Measurements from ENCODE around the gene EDN1. TPM values are rescaled to one million over a fixed set of nuclear protein-coding genes. Genes with fewer than 3 reads are reported as not detected.
A peak's percentile ranks its signal among the peaks of the same experiment; 100 is the strongest.

EDN1 gene
- 10 to 100 TPM in 1 of 2 donors, 1 to 10 TPM in 1; 2.7 to 25.4 TPM for total RNA-seq
- long read RNA-seq, partial matches to known transcripts: 0 of 2 reads
- long read RNA-seq, other reads (novel, unspliced or antisense): 0 of 2 reads

DNA sequence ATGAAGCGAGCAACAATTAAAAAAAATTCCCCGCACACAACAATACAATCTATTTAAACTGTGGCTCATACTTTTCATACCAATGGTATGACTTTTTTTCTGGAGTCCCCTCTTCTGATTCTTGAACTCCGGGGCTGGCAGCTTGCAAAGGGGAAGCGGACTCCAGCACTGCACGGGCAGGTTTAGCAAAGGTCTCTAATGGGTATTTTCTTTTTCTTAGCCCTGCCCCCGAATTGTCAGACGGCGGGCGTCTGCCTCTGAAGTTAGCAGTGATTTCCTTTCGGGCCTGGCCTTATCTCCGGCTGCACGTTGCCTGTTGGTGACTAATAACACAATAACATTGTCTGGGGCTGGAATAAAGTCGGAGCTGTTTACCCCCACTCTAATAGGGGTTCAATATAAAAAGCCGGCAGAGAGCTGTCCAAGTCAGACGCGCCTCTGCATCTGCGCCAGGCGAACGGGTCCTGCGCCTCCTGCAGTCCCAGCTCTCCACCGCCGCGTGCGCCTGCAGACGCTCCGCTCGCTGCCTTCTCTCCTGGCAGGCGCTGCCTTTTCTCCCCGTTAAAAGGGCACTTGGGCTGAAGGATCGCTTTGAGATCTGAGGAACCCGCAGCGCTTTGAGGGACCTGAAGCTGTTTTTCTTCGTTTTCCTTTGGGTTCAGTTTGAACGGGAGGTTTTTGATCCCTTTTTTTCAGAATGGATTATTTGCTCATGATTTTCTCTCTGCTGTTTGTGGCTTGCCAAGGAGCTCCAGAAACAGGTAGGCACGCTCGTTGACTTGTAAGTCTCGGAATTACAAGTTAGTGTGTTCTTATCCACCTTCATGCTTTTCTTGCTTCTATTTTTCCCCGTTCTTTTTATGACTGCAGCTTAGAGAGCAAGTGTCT is at the start of gene EDN1:
Gene EDN1, plus strand, starts transcription at position 429 of the 888 bp plus-strand sequence. Its CDS starts 269 bp downstream, at position 698.
- DNase-seq: peak; percentile 83
- ATAC-seq: peak; percentile 89 to 92
- intact Hi-C loops (cut with DNase I): loop anchor here (2.0 to 10.0 kb wide), 4 partner anchors 313 to 705 kb away; no protein-coding TSS in a partner anchor

DNA sequence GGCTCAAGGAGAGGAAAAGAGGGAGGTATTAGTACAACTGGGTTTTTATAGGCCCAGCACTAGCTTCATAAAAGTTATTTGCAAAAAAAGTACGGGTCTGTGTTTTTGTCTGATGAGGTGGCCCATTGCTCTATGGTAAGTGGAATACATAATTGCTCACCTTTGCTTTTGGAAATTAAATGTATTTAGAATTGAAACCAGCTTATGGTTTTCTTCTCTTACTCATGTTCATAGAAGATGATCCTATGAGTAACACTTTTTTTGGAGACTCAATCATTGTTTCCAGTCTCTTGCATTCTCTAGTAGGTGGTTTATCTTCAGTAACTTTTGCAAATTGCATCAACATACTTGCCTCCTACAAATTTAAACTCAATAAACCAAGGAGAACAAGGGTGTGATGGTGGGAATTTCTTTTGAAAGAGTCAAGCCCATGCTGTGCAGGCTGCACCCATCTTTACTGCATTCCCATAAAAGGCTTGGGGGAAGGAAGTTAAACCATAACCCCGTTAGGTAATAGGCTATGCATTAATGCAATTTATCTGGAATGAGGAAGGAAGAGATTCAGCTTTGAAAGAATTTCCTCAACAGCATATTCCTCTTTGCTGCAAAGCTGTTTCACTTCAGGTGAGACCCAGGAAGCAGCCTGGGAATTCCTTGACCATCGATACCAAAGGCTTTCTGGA is 48.5 kb upstream of the EDN1 start:
- peak in 1 of 2 donors; percentile 31 for ATAC-seq
- intact Hi-C loops (cut with DNase I): no loop called here
- DNase-seq: no peak

DNA sequence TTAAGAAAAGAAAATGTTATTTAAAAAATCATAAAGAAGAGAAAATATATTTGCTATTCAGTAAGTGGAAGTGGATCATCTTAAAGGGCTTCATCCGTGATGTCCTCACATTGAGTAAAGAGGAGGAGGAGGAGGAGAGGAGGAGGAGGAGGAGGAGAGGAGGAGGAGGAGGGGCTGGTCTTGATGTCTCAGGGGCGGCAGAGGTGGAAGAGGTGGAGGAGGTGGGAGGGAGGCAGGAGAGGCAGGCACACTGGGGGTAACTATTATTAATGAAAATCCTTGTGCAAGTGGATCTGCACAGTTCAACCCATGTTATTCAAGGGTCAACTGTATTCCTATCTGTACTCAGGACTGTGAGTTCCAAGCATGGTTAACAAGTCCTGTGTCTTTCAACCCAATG is 47.0 kb upstream of the EDN1 start:
- intact Hi-C loops (cut with DNase I): no loop called here
- no peak for ATAC-seq
- DNase-seq: no peak

DNA sequence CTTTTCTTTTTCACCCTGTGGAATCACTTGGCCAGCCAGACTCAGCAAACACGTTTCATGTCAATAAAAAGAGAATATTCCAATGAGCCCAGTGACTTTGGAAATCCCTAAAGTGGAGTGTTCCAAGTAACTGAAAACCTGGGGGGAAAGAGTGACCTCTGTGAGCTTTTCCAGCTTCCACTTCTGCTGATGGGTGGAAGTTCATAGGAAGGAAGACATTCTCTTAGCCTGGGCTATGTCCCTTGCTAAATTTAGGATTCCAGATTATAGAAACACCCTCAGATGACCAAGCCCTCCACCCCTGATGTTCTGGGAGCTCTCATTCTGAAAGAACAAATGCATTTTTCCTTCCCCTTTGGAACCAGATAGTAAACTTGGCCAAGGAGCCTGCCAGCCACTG is 44.8 kb upstream of the EDN1 start:
- intact Hi-C loops (cut with DNase I): no loop called here
- DNase-seq (no peak), ATAC-seq (no peak)

DNA sequence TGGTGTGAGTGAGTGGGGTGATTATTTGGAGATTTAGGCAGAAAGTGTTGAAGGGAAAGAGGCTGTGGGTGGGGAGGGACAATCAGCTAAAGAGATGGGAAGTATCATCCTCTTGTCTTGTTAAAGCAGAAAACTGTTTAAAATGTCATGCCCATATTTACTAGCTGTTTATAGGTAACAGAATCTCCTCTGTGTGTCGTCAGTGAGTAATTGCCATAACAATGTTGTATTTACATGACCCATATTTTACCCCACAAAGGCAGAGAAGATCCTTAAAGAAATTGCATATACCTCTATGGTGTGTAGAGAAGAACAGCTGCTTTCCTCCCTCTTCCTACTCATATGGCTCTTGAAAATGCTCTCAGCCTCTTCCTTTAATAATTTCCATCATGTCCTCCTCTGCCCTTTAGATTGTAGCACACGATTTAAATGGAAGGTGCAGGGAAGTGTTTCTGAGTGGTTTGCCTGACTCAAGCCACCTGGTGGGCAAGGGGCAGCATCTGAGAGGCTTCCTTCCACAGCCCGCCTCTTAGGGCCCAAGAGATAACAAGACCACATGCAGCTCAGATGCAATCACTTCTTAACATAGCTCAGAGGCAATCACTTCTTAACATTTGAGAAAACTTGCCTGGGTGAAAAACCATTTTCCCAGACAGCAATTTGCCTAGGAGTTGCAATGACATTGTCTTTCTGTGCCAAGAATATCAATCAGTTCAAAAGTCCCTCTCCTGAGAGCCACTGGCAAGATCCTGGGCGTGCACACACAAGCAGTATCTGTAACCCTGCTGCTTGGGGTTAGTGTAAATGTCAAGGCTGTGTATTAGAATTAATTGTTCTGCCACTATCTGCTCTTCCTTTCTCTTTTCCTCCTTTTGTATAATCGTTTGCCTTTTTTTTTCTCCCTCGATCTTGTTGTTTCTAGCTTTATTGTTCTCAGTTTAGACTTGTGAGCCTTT is 44.1 kb upstream of the EDN1 start:
- intact Hi-C loops (cut with DNase I): no loop called here
- DNase-seq (no peak), ATAC-seq (peak in 1 of 2 donors; percentile 54)

DNA sequence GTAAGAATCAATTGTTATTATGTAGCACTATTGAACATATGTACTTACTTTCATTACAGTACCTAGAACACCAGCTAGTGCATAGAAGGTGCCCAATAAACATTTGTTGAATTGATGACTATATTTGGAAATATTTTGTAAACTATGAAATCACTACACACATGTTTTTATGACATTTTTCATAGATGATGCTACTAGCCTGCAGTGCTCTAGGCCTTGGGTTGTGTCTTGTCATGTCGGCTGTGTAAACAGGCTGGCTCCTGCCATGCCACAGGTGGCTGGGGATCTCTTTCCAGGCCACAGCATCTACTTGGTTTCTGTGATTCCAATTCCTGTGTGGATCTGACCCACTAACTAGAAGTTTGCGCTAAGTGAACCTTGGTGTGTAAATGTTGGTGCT is 43.3 kb upstream of the EDN1 start:
- intact Hi-C loops (cut with DNase I): no loop called here
- DNase-seq (no peak), ATAC-seq (no peak)

DNA sequence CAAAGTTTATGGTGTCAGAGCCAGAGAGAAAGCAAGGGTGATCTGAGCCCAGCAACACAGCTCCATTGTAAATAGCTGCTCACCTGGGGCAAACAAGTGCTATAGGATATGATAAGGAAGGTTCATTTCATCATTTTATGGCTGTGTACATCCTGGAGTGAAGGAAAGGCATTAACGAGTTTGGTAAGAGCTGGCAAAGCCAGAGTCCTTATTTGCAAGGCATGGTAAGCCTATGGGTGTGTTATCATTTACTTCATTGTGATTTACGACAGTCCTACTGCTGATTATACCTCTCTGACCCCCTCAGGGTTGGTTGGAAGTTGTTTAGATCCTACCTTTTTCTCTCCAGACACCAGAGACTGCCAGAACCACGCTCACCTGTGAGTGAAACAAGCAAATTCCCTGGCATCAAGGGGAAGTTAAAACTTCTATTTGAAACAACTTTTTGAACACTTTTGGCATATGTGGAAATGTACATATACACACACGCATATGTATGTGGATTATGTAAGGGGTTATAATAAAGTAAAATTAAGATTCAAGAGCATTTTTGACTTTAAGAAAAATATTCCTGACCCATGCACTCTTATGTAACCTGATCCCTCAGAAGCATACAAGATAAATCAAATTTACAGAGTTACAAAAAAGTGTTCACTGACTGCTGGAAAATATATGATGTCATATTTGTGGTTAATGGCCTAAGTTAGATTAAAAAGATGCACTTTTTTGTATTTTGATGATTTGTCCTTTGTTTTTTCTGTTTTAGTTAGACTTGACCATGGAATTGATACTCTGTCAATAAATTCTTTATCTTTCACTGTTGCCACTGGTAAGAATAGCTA is 40.4 kb upstream of the EDN1 start:
- intact Hi-C loops (cut with DNase I): no loop called here
- ATAC-seq (no peak), DNase-seq (no peak)

DNA sequence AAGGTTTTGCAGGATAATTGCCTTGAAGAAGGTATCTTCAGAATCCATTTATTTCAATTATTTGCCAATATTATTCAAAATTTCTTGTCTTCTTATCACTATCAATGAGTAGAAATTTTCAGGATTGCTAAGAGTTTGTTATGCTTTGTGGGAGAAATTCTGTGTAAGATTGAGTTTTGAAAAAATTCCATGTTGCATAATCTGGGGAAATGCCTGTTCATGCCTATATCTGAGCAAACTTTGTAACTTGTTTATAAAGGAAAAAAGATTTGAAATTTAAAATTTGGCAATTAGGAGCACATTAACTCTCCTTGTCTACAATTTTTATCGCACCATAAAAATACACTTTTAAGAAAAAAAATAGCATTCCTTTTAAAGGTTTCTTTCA is 39.8 kb upstream of the EDN1 start:
- ATAC-seq (no peak), DNase-seq (no peak)
- intact Hi-C loops (cut with DNase I): no loop called here

DNA sequence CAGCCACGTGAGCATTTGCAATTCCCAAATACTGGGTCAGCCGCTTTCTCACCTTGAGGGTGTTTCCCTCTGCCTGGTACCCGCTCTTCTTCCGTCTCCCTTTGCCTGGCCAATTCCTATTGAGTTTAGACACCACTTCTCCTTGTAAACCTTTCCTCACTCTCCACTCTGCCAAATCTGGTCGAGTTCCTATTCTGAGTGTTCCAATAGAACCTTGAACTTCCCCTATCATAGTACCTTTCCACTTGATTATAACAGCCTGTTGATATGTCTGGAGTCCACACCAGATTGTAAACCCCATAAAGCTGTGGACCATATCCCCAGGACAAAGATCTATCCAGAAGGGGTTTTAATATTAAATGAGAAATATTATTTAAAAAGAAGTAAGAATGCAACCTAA is 36.0 kb upstream of the EDN1 start:
- no peak for ATAC-seq
- DNase-seq: no peak
- intact Hi-C loops (cut with DNase I): no loop called here

DNA sequence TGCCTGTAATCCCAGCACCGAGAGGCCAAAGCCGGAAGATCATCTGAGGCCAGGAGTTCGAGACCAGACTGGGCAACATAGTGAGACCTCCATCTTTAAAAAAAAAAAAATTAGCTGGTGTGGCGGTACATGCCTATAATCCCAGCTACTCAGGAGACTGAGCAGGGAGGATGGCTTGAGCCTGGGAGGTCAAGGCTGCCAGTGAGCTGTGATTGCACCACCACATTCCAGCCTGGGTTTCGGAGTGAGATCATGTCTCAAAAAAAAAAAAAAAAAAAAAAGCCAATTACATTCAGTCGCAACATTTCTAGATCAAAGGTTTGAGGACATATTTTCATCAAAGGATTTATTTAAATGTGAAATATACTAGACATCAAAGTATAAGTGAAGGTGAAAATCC is 32.0 kb upstream of the EDN1 start:
- intact Hi-C loops (cut with DNase I): no loop called here
- ATAC-seq (no peak), DNase-seq (no peak)

DNA sequence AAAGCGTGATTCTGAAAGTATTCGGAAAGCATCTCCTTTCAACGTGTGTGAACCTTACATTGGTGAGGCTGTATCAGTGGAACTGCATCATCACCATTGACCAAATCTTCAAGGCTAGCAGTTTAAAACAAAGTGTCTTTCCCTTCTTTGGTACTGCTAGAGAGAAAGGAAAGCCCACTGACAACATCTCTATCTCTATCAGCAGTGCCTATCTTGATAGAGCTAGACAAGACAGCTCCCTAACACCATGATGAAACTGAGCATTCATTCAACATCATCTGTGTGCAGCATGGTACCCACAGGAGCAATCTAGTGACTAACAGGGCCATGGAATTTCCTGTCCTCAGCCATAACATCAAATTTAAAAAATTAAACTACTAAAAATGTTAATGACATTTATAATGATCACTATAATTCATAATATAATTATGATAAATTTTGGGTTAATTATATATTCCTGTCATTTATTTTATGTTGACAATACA is 31.5 kb upstream of the EDN1 start:
- DNase-seq: no peak
- intact Hi-C loops (cut with DNase I): no loop called here
- no peak for ATAC-seq

DNA sequence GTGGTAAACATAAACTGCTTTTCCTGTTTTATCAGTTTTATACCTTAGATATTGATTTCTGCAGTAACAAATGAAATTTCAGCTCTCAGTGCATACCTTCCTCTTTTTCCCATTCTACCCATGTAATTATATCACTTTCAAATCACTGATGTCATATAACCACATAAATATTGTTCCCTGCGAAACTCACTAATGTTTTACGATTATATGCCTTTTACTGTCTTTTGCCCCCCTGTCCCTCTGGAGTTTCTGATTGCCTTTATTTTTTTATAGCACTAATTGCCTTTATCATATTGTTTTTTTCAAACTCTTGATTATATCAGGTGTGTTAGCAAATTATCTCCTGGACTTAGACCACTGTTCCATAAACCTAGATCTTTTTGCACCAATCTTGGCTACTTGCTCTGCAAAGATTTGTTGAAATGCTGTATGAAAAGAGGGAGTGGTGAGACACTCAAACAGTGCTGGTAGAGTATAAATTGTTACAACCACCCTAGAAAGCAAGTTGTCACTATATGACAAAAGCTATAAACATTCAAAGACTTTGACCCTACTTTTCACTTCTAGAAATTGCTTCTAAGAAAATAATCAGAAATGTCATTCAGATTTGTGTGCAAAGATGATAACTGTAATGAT is 29.6 kb upstream of the EDN1 start:
- intact Hi-C loops (cut with DNase I): no loop called here
- DNase-seq: no peak
- ATAC-seq: no peak

DNA sequence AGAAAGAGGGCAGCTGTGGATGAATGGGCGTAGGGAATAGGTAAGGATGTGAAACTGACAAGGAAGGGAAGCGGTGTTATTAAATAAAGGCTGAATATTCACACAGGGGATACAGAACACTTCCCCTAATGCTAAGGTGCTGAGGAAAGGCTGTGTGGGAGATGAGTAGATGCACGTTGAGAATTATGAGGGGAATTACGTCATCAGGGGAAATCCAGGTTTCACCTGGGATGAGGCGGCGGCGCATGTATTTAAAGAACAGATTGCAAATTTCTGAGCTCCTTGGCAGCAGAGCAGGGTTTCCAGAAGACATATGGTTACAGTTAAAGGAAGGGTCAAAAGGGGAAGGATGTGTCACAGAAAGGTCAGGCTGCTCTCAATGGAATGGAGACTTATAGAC is 28.7 kb upstream of the EDN1 start:
- intact Hi-C loops (cut with DNase I): no loop called here
- no peak for ATAC-seq

DNA sequence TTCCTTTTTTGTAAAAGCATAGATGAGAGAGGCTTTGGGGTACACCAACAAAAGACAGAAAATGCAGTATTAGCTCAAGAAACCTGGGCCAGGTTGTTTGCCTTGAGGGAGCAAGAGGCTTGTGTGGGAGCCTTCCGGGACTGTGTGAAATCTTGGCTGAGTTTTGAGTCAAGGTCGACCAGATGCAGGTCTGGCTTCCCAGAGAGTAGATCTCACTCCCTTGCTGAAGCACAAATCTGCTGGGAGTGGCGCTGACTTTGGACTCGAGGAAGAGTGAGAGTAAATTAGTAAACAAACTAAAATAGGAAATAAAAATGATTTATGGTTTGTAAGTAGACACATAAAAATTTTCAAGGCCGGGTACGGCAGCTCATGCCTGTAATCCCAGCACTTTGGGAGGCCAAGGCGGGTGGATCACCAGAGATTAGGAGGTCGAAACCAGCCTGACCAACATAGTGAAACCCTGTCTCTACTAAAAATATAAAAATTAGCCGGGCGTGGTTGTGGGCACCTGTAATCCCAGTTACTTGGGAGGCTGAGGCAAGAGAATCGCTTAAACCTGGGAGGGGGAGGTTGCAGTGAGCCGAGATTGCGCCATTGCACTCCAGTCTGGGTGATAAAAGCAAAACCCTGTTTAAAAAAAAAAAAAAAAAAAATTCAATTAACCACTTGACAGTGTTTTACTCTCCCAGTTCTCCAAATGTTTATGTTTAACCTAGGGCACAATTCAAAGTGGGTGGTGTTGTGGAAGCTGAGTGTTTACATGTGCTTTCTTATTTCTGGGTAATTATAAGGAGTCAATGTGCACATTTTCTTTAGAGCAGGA is 27.7 kb upstream of the EDN1 start:
- no peak for ATAC-seq
- intact Hi-C loops (cut with DNase I): no loop called here
- DNase-seq: no peak

More for the DNA sequence above, 28.7 kb upstream of the EDN1 start:
- no peak for DNase-seq

DNA sequence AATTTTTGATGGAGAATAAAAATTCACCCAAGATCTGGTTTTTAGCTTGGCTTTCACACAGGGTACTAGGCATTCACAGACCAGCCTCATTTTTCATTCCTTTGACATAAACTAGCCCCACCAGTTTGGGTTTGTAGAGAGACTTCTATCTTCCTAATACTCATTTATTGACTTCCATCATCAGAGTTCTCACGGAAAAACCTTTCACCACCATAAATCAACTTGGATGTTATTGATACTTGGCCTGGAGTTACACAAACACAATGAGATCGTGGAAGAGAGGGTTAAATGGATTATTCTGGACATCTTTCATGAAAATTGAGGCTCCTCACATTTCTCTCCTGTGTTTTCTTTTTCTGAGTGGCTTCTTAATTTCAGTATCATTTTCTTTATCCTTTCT is 26.8 kb upstream of the EDN1 start:
- intact Hi-C loops (cut with DNase I): no loop called here

DNA sequence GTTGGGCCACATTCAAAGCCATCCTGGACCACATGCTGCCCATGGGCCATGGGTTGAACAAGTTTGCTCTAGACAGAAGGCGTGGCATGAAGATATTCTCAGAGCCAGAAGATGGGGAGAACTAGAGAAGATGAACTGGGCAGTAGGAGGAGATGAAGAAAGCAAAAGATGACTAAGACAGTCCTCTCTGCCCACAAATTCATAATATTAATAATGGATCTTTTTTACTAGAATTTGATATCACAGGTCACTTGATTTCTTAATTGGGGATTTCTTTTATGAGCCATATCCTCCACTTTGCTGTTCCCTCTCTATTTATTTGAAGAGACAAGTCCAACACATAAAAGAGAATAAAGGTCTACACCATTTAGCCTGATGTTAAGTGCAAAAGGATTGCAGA is 25.5 kb upstream of the EDN1 start:
- ATAC-seq: no peak
- intact Hi-C loops (cut with DNase I): no loop called here
- no peak for DNase-seq

More for the DNA sequence above, 26.8 kb upstream of the EDN1 start:
- DNase-seq (no peak), ATAC-seq (no peak)

DNA sequence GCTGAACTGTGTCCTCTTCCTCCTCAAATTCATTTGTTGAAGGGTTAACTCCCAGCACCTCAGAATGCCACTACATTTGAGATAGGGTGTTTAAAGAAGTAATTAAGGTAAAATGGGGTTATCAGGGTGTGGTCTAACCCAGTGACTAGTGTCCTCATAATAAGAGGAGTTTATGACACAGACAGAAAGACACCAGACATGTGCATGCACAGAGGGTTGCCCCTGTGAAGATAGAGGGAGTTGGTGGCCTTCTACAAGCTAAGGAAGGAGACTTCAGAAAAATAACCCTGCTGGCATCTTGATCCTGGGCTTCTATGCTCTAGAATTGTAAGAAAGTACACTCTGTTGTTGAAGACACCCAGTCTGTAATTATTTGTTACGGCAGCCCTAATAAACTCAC is 24.9 kb upstream of the EDN1 start:
- DNase-seq: no peak
- ATAC-seq: no peak
- intact Hi-C loops (cut with DNase I): no loop called here

All from left cardiac atrium (tissue), 4 donors.